HG03196 (cell line): ENCODE measurements around the gene ZSCAN16.
A peak's percentile ranks its signal among the peaks of the same experiment; 100 is the strongest.
"Not testable (repeated sequence)": the region's sequence is repeated elsewhere in the genome, so short reads cannot be mapped to it uniquely, and the experiment has no call there.

Experiments used
- ATAC-seq: cut with Tn5 transposase; IDR thresholded peaks from one replicate; pipeline ENCODE4 v1.9.1; 2021; ENCODE audit not compliant: unreplicated experiment

ZSCAN16 gene

GRCh38 chr6:28124350-28124970 is at the start of gene ZSCAN16:
TSS of gene ZSCAN16 (plus strand) at chr6:28124609. CDS start at chr6:28125444, 835 bp downstream.
- ATAC-seq: peak; percentile 91

- no peak for ATAC-seq
Observed at GRCh38 chr6:28078050-28078449, 46.4 kb upstream of the ZSCAN16 start.

GRCh38 chr6:28078836-28079235 is 45.6 kb upstream of the ZSCAN16 start:
- ATAC-seq: no peak

- ATAC-seq: not testable (repeated sequence)
Observed at GRCh38 chr6:28080381-28080630, 44.1 kb upstream of the ZSCAN16 start, which contains the start of gene ZNF165. TSS of gene ZNF165 (plus strand) at chr6:28080568. CDS start at chr6:28085481, 4,913 bp downstream.

- ATAC-seq: peak; percentile 70
Observed at GRCh38 chr6:28080631-28081485, 43.6 kb upstream of the ZSCAN16 start.

GRCh38 chr6:28081486-28081751 is 43.0 kb upstream of the ZSCAN16 start:
- peak; percentile 53 for ATAC-seq

GRCh38 chr6:28082939-28083338 is 41.5 kb upstream of the ZSCAN16 start:
- ATAC-seq: no peak

GRCh38 chr6:28089054-28089453 is 35.4 kb upstream of the ZSCAN16 start:
- ATAC-seq: no peak

GRCh38 chr6:28090917-28091586 is 33.4 kb upstream of the ZSCAN16 start:
- ATAC-seq: no peak

- ATAC-seq: not testable (repeated sequence)
Observed at GRCh38 chr6:28102222-28102621, 22.2 kb upstream of the ZSCAN16 start.

- ATAC-seq: not testable (repeated sequence)
Observed at GRCh38 chr6:28102699-28103098, 21.7 kb upstream of the ZSCAN16 start.

GRCh38 chr6:28104392-28105244 is 19.8 kb upstream of the ZSCAN16 start:
- peak; percentile 97 for ATAC-seq

GRCh38 chr6:28105245-28105639 is 19.2 kb upstream of the ZSCAN16 start:
- ATAC-seq: no peak

GRCh38 chr6:28107506-28107905 is 16.9 kb upstream of the ZSCAN16 start:
- ATAC-seq: no peak

GRCh38 chr6:28111964-28112363 is 12.4 kb upstream of the ZSCAN16 start:
- no peak for ATAC-seq

- ATAC-seq: no peak
Observed at GRCh38 chr6:28115799-28116198, 8.6 kb upstream of the ZSCAN16 start.

- ATAC-seq: no peak
Observed at GRCh38 chr6:28117386-28118050, 6.9 kb upstream of the ZSCAN16 start.

GRCh38 chr6:28118217-28118616 is 6.2 kb upstream of the ZSCAN16 start:
- no peak for ATAC-seq

GRCh38 chr6:28121876-28122275 is 2.5 kb upstream of the ZSCAN16 start:
- no peak for ATAC-seq

- not testable (repeated sequence) for ATAC-seq
Observed at GRCh38 chr6:28122283-28122682, 2.1 kb upstream of the ZSCAN16 start.

- no peak for ATAC-seq
Observed at GRCh38 chr6:28124971-28125353, 553 bp downstream of the ZSCAN16 start.
